HG02588 (cell line): ENCODE data around the gene NPC1.
A peak's percentile ranks its signal among the peaks of the same experiment; 100 is the strongest.
"Not testable (repeated sequence)": the region's sequence is repeated elsewhere in the genome, so short reads cannot be mapped to it uniquely, and the experiment has no call there.

Experiments
- ATAC-seq: cut with Tn5 transposase; IDR thresholded peaks from one replicate; pipeline ENCODE4 v1.9.1; 2021; ENCODE audit warnings: mild to moderate bottlenecking, moderate library complexity; ENCODE audit not compliant: unreplicated experiment

Gene NPC1

DNA sequence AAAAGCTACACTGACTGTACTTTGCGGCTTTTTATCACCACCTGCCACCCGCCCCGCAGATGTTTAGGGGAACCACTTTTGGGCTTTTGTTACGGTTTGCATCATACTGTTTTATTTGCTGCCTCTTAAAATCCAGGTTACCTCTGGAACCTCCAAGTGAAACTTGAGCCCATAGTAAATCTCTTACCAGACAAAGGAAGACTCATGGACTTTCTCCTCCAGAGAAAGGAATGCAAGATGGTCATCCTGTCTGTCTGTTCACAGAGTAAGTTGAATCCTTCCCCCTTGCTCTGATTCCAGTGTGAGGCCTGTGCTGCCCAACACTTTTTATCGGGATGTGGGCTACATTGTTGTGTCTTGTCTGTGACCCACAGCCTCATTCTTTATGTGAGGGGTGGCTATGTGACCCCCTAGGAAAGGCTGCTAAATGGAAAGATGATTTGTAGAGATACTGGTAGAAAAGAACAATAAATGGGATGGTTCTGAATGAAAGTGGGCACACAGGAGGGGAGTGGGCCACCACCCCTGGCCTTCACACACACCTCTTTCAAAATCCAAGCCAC lies 59.7 kb downstream of the NPC1 start:
- no peak for ATAC-seq

DNA sequence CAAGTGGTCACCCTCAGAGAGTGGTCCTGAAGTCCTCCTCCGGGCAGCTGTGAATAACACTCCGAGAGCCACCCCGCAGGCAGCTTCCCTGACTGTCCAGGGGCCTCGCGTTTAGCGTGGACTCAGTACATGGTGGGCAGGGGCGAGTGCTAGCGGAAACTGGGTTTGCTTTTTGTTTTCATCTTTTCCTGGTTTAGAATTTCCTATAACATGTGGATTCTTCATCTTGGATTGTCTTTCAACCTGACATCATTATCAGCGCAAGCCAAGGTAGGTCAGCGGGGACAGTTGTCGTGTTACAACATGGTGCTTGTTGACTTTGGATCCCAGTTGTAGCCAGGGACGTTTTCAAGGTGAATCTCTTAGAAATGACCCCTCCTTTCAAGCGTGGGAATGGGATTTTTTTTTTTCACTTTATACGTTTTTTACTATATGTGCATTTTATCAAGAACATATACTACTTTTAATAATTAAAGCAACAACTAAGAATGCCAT lies 62.0 kb downstream of the NPC1 start:
- no peak for ATAC-seq

DNA sequence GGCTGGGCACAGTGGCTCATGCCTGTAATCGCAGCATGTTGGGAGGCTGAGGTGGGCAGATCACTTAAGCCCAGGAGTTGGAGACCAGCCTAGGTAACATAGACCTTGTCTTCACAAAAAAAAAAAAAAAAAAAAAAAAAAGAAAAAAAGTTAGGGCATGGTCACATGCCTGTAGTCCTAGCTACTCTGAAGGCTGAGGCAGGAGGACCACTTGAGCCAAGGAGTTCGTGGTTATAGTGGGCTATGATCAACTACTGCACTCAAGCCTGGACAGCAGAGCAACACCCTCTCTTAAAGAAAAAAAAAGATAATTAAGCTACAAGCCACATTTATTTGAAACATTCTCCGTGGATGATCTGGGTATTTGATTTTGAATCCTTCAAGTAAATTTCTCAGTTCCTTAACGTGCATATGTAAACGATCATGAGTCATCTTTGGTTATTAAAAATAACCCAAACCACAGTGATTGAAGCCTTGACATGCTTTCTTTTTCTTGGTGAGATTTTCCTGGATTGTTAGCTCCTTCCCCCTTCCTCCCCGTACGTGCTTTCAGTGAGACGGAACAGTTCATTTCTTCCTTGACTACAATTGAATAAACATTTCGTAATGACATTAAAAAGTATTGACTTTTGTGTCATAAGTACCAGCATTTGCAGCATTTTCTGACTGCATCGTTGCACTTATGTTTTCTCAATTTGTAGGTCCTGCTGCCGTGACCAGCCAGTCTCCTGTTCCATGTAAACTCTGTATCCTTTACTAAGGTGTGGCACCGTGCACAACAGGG lies 62.7 kb downstream of the NPC1 start:
- ATAC-seq, result no peak

DNA sequence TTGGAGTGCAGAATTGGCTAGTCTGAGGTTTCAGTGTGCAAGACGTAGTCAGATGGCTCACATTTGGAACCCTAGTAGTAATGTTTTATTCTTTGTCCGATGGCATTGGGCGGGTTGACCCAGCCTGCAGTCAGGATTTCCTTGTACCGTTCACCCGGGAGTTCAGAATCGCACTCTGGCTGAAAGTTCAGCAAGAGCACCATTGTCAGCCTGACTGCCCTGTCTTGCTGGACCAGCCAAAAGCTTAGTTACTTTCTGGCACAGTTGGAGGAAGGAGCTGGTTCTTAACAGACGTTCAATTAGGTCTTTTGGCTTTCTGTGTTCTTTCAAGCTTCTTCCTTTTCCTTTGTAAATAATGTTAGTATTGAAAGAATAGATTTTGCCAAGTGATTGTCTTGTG lies 64.4 kb downstream of the NPC1 start:
- ATAC-seq, result no peak

DNA sequence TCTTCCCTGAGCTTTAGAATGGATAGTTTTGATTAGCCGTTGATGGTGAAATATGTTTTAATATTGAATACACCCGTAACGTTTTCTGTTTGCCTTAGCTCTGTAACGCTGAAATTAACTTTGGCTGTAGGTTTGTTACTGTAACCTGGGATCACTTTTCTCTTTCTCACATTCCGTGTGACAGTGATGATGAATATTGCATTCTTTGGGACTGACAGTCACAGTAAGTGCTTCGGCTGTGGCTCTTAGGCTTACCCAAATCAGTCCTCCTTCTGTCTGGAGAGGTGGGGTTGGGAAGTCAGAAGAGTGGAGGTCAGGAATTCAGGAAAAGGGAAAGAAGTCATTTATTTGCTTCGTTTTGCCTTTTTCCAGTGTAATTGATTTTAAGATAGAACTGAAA lies 65.0 kb downstream of the NPC1 start:
- ATAC-seq, result no peak

DNA sequence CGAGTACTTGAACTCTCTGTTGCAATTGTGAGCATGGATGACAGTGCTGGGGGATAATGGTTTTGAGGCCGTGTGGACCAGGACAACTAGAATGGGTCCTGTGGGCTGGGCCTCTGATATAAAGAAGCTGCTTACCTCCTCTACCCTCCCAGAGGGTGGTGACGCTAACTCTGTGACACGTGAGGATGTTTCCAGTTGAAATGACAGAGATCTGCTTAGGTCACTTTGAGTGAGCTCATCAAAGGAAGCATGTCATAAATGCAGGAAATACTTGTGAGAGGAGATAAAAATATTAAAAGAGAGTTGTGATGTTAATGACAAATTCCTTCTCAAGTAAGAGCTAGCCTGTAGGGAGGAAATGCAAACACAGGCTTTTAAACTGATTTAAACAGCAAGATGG lies 66.6 kb downstream of the NPC1 start:
- no peak for ATAC-seq

DNA sequence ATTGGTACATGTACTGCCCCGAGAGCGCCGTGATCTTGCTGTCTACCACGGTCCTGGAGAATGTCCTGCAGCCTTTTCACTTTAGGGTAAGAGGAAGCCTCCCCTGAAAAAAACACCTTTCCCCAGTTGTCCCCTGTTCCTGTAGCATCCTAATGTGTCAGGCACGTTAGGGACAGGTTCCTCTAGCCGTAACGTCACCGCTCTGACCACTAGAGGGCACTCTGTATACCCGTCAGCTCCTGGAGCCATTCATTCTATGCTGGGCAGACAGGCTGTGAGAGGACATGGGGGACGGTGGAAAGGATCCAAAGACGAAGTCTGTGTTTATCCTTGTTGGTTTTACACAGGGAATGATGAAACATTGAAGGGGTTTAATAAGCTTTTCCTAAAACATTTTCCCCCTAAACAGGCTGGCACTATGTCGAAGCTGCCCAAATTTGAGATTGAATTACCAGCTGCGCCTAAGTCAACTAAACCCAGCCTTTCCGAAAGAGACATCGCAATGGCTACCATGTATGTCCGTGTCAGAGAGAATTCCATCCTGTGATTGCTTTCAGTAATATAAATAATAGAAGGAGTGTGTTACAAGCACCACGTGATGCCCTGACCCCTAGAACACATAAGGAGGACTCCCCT lies 70.3 kb downstream of the NPC1 start:
- ATAC-seq, result peak; percentile 76

DNA sequence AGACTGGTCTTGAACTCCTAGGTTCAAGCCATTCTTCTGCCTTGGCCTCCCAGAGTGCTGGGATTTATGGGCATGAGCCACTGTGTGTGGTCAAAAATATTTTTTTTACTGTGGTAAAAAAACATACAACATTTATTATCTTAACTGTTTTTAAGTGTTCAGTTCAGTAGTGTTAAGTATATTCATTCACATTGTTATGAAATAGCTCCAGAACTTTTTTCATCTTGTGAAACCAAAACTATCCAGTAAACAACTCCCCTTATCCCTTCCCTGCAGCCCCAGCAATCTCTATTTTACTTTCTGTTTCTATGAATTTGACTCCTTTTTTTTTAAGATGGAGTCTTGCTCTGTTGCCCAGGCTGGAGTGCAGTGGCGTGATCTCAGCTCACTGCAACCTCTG lies 73.7 kb downstream of the NPC1 start:
- no peak for ATAC-seq

DNA sequence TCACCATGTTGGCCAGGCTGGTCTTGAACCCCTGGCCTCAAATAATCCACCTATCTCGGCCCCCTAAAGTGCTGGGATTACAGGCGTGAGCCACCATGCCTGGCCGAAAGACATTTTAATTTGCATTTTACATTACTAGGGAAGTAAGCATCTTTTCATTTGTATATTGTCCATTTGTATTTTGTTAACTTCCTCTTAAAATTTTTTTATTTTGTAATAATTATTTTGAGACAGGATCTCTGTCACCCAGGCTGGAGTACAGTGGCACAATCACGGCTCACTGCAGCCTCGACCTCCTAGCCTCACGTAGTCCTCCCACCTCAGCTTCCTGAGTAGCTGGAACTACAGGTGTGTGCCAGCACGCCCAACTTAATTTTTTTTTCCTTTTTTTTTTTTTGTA lies 74.1 kb downstream of the NPC1 start:
- ATAC-seq, result not testable (repeated sequence)

DNA sequence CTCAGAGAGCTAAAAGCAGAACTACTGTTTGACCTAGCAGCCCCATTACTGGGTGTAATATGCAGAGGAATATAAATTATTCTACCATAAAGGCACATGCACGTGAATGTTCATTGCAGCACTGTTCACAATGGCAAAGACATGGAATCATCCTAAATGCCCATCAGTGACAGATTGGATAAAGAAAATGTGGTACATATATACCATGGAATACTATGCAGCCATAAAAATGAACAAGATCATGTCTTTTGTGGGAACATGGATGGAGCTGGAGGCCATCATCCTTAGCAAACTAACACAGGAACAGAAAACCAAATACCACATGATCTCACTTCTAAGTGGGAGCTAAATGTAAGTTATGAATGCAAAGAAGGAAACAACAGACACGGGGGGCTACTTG lies 75.4 kb downstream of the NPC1 start:
- not testable (repeated sequence) for ATAC-seq

DNA sequence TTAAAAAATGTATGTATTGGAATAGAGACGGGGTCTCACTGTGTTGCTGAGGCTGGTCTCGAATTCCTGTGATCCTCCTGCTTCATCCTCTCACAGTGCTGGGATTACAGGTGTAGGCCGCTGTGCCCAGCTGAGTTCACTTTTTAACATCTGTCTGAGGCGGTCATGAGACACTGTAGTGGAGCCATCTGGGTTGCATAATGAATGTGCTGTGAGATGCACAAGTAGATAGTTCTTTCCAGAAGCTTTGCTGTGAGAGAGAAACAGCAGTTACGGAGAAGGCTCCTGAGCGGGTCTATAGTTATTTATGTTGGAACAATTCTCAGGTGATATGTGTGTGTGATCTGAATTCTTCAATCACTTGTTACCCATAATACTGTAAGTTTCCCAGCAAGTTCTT lies 79.9 kb downstream of the NPC1 start:
- ATAC-seq, result no peak

DNA sequence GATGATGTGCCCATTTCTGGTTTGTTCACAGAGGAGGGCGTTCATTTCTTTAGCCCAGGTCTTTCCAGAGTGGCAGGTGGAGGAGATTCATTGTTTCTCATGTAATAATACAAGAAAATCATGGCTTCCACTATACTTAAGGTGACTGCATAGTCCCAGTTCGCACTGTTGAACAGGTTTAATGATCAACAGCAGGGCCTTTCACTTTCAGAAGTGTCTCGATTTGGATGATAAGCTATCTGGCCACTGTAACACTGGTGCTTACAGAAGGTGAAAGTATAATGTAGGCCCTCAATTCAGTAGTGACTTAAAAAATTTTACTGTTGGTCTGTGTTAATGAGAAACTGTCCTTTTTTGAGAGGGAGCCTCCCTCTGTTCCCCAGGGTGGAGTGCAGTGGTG lies 81.6 kb downstream of the NPC1 start:
- peak; percentile 37 for ATAC-seq

DNA sequence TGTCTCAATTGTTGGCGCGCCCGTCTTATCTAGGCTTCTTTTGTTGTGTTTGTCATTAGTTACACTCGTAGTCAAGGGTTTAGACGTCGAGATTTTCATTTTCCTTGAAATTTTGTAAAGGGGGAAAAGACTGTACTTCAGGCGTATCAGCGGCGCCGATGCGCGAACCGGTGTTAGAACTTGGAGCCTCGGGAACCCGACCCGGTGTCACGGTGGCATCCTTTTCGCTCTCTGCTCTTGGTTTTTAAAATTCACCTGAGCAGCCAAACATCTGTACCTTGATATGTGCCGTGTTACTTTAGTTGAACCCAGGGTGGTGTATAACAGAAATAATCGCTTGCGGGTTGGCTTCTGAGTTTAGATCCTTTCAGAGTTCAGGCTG lies 82.4 kb downstream of the NPC1 start:
- ATAC-seq, result no peak

DNA sequence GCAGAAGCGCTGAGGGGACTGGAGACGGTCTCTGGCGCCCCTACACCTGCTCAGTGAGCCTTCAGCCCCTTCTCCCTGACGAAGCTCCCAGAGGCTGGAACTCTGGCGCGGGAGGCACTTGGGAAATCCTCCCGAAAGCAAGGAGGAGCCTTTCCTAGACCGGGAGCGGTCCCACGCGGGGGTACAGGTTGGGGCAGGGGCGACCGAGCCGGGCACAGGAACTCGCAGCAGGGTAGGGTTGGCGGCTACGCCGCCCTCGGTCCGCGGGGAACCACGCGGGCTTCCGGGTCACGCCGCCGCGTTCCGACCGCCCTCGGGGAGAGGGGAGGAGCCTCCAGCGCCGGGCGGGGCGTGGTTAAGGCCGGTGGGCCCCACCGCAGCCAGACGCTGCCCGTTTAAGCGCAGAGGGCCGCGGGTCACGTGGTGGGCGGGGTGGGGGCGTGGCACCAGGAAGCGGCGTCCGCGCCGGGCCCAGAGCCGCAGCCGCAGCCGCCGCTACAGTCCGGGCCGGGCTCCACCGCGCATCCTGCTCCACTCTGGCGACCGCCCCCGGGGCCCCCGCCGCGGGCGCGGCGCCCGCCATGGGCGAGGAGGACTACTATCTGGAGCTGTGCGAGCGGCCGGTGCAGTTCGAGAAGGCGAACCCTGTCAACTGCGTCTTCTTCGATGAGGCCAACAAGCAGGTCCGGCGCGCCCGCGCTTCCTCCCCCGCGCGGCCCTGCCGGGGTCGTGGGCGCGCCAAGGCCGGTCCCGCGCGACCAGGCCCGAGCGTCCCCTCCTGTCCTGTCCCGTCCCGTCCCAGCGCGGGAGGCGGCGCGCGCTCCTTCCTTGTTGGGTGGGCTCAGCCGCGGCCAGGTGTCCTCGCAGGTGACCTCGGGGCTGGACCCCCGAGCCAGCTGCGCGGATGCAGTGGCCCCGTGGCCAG lies 83.0 kb downstream of the NPC1 start, which contains the start of gene RMC1:
TSS of gene RMC1 (plus strand) at position 474 of the 925 bp plus-strand sequence. CDS start at position 582, 108 bp downstream.
- peak; percentile 81 for ATAC-seq

DNA sequence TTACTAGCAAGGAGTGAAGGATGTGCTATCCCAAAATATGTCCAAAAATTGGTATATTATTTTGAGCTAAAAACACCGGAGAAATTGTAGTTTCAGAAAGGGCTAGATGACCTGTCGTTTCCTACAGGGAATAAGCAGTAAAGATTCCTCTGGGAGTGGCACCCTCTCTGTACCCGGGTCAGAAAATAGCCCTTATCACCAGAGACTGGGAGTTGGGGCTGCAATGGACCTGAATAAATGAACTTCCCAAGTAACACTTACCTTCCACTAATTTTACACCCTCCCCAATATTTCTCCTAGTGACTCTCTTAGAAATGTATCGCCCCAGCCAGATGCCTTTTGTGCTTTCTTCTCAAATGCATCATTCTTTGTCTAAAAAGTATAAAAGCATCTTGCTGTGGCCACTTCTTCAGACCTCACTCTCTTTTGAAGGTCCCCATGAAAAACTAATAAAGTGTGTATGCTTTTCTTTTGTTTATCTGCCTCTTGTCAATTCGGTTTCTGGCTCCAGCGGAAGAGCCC lies 83.7 kb downstream of the NPC1 start:
- no peak for ATAC-seq

DNA sequence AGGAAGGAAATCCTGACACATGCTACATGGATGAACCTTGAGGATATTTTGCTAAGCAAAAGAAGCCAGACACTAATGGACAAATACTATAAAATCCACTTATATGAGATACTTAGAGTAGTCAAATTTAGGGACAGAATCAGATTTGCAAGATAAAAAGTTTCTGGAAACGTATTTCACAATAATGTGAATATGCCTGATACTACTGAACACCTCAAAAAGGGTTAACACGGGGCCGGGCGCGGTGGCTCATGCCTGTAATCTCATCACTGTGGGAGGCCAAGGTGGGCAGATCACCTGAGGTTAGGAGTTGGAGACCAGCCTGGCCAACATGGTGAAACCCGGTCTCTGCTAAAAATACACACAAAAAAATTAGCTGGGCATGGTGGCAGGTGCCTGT lies 84.7 kb downstream of the NPC1 start:
- no peak for ATAC-seq

DNA sequence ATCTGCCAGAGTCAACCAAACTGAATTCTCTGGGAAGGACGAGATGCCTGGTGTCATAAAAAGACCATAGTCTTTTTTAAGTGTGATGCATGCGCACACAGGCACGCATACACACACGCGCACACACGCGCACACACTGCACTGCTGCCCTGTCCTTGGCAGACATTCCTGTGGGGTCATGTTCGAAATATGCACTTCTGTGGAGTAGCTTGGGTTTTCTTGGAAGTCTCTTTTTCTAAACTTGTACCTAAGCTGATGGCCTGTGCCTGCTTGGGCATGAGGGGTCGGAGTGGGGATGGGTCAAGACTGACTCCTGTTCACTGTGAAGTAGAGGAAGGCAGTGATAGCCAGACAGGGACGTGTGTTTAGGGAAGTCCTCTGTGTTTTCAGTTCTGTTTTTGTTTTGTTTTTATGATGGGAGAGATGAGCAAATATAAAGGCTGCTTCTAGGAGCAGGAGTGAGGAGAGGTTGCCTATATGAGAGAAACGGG lies 87.0 kb downstream of the NPC1 start:
- ATAC-seq, result no peak

DNA sequence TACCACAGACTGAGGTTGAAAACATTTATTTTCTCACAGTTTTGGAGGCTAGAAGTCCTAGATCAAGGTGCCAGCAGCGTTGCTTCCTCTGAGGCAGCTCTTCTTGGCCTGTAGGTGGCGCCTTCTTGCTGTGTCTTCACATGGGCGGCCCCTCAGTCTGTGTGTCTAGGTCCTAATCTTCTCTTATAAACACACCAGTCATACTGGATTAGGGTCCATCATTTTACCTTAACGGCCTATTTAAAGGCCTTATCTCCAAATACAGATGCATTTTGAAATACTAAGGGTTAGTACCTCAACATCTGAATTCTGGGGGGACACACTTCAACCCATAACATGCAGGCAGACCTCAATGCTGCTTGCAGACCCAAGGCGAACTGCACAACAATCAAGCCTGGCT lies 87.4 kb downstream of the NPC1 start:
- no peak for ATAC-seq

DNA sequence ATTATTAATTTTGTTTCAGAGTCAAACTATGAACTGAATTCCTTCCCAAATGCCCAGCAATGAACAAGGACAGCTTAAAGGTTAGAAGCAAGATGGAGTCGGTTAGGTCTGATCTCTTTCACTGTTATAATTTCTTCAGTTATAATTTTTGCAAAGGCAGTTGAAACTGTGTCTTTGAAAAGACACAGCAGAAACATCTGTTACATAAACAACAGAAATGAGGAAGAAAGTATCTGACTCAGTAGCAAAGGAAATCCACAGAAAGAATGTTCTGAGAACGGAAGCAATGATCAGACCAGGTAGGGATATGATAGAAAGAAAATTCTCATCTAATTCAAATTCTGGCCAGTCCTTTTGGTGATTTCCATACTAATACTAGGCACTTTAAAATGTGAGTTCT lies 88.2 kb downstream of the NPC1 start:
- ATAC-seq, result no peak

DNA sequence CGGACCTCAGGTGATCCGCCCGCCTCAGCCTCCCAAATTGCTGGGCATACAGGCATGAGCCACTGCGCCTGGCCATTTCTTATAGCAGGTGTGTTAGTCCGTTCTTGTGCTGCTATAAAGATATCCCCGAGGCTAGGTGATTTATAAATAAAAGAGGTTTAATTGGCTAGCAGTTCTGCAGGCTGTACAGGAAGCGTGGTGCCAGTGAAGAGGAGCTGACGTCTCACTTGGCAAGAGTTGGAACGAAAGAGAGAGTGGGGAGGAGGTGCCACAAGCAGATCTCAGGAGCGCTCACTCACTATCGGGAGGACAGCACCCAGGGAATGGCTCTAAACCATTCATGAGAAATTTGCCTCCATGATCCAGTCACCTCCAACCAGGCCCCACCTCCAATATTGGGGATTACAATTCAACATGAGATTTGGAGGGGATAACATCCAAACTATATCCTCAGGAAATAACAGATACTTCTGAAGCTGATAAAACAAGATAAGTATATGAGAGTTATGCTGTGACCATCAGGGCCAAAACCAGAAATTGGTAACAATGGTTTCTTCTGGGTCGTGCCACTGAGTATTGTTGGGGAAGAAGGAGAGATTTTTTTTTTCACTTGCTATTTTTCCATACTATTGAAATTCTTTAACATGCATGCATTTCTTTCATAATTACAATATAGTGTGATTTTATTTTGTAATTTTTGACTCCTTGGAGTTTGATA lies 90.4 kb downstream of the NPC1 start:
- ATAC-seq, result no peak
